Liver (tissue), 3 donors: ENCODE data around the gene IFT57.

Source experiments
- EGR1 ChIP-seq, 2 donors: IDR thresholded peaks; 2 replicates each; pipeline ENCODE4 v1.6.1; 2016 to 2018; ENCODE audit warnings: antibody characterized with exemption in 2 of 2, low read depth in 2 of 2
- FOXA1 ChIP-seq: IDR thresholded peaks from 2 replicates; pipeline ENCODE4 v1.6.1; 2016; ENCODE audit warnings: antibody characterized with exemption
- GABPA ChIP-seq, 2 donors: IDR thresholded peaks in 1 of 2; conservative IDR thresholded peaks in 1 of 2; 2 replicates each; pipeline ENCODE4 v1.6.1; 2016; ENCODE audit warnings: antibody characterized with exemption in 2 of 2, mild to moderate bottlenecking in 1 of 2, moderate library complexity in 1 of 2
- HNF4A ChIP-seq, 2 donors: conservative IDR thresholded peaks; 2 replicates each; pipeline ENCODE4 v1.6.1; 2016; ENCODE audit warnings: antibody characterized with exemption in 2 of 2, mild to moderate bottlenecking in 2 of 2
- JUND ChIP-seq, 2 donors: IDR thresholded peaks; 2 replicates each; pipeline ENCODE4 v1.6.1; 2016; ENCODE audit warnings: antibody characterized with exemption in 2 of 2
- NR2F2 ChIP-seq: IDR thresholded peaks from 2 replicates; pipeline ENCODE4 v1.6.1; 2016; ENCODE audit warnings: antibody characterized with exemption
- TAF1 ChIP-seq: conservative IDR thresholded peaks from 2 replicates; pipeline ENCODE4 v1.6.1; 2016; ENCODE audit warnings: antibody characterized with exemption, mild to moderate bottlenecking
- YY1 ChIP-seq: IDR thresholded peaks from 2 replicates; pipeline ENCODE4 v1.6.1; 2016; ENCODE audit warnings: antibody characterized with exemption, mild to moderate bottlenecking
- TF ChIP-seq, protein P1 (sequence below): fragments of 150-350 bp; IDR thresholded peaks from 2 replicates; pipeline ENCODE4 v1.5.1; 2017; ENCODE audit warnings: improper control_type of control experiment, low read depth, low read length; ENCODE audit not compliant: missing input control
- TF ChIP-seq, protein P2 (sequence below): IDR thresholded peaks from 2 replicates; pipeline ENCODE4 v1.6.1; 2016; ENCODE audit warnings: antibody characterized with exemption
- TF ChIP-seq, protein P3 (sequence below): IDR thresholded peaks from 2 replicates; pipeline ENCODE4 v1.6.1; 2016; ENCODE audit warnings: antibody characterized with exemption, mild to moderate bottlenecking
- TF ChIP-seq, protein P4 (sequence below): IDR thresholded peaks from 2 replicates; pipeline ENCODE4 v1.6.1; 2016; ENCODE audit warnings: antibody characterized with exemption
- TF ChIP-seq, protein P5 (sequence below): IDR thresholded peaks from 2 replicates; pipeline ENCODE4 v1.6.1; 2016; ENCODE audit warnings: antibody characterized with exemption
- donor health status: healthy.
- donor health status: healthy.

DNA sequence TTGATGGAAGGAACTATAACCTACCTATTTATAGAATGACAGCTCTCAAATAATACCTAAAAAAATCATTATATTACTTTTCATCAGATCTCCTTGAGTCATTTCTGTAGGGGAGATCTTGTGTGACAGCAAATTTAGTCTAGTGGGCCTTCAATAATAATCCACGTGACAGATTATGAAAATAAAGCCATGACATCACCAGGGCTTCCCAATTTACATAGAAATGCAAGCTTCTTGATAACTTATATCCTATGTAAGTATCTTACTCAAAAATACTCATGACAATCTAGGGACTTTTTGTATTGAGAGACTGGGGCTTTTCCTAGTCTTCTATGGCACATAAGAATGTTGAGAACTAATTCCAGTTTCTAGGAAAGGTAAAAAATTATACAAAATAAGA, 21.6 kb downstream of the IFT57 start:
- TF ChIP-seq, protein P1, sequence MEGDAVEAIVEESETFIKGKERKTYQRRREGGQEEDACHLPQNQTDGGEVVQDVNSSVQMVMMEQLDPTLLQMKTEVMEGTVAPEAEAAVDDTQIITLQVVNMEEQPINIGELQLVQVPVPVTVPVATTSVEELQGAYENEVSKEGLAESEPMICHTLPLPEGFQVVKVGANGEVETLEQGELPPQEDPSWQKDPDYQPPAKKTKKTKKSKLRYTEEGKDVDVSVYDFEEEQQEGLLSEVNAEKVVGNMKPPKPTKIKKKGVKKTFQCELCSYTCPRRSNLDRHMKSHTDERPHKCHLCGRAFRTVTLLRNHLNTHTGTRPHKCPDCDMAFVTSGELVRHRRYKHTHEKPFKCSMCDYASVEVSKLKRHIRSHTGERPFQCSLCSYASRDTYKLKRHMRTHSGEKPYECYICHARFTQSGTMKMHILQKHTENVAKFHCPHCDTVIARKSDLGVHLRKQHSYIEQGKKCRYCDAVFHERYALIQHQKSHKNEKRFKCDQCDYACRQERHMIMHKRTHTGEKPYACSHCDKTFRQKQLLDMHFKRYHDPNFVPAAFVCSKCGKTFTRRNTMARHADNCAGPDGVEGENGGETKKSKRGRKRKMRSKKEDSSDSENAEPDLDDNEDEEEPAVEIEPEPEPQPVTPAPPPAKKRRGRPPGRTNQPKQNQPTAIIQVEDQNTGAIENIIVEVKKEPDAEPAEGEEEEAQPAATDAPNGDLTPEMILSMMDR, result no peak
- TF ChIP-seq TAF1 (no peak), HNF4A (conservative IDR thresholded peaks at IDR 0.05) (no peak), GABPA (IDR thresholded peaks at IDR 0.05 in 1 of 2, conservative IDR thresholded peaks at IDR 0.05 in 1 of 2) (no peak), NR2F2 (no peak), JUND (IDR thresholded peaks at IDR 0.05) (no peak), EGR1 (IDR thresholded peaks at IDR 0.05; ENCODE audit: low read depth in 2 of 2) (no peak), FOXA1 (no peak), YY1 (no peak)
- TF ChIP-seq, protein P2, sequence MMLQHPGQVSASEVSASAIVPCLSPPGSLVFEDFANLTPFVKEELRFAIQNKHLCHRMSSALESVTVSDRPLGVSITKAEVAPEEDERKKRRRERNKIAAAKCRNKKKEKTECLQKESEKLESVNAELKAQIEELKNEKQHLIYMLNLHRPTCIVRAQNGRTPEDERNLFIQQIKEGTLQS, result no peak
- TF ChIP-seq, protein P3, sequence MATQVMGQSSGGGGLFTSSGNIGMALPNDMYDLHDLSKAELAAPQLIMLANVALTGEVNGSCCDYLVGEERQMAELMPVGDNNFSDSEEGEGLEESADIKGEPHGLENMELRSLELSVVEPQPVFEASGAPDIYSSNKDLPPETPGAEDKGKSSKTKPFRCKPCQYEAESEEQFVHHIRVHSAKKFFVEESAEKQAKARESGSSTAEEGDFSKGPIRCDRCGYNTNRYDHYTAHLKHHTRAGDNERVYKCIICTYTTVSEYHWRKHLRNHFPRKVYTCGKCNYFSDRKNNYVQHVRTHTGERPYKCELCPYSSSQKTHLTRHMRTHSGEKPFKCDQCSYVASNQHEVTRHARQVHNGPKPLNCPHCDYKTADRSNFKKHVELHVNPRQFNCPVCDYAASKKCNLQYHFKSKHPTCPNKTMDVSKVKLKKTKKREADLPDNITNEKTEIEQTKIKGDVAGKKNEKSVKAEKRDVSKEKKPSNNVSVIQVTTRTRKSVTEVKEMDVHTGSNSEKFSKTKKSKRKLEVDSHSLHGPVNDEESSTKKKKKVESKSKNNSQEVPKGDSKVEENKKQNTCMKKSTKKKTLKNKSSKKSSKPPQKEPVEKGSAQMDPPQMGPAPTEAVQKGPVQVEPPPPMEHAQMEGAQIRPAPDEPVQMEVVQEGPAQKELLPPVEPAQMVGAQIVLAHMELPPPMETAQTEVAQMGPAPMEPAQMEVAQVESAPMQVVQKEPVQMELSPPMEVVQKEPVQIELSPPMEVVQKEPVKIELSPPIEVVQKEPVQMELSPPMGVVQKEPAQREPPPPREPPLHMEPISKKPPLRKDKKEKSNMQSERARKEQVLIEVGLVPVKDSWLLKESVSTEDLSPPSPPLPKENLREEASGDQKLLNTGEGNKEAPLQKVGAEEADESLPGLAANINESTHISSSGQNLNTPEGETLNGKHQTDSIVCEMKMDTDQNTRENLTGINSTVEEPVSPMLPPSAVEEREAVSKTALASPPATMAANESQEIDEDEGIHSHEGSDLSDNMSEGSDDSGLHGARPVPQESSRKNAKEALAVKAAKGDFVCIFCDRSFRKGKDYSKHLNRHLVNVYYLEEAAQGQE, result no peak
- TF ChIP-seq, protein P4, sequence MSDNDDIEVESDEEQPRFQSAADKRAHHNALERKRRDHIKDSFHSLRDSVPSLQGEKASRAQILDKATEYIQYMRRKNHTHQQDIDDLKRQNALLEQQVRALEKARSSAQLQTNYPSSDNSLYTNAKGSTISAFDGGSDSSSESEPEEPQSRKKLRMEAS, result no peak
- TF ChIP-seq, protein P5, sequence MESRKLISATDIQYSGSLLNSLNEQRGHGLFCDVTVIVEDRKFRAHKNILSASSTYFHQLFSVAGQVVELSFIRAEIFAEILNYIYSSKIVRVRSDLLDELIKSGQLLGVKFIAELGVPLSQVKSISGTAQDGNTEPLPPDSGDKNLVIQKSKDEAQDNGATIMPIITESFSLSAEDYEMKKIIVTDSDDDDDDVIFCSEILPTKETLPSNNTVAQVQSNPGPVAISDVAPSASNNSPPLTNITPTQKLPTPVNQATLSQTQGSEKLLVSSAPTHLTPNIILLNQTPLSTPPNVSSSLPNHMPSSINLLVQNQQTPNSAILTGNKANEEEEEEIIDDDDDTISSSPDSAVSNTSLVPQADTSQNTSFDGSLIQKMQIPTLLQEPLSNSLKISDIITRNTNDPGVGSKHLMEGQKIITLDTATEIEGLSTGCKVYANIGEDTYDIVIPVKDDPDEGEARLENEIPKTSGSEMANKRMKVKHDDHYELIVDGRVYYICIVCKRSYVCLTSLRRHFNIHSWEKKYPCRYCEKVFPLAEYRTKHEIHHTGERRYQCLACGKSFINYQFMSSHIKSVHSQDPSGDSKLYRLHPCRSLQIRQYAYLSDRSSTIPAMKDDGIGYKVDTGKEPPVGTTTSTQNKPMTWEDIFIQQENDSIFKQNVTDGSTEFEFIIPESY, result no peak
